ENCODE measurements around the gene STRN3. TPM values are rescaled to one million over a fixed set of nuclear protein-coding genes. Genes with fewer than 3 reads are reported as not detected.

Gene STRN3
- total RNA-seq, 4 donors from 2014 or later = 68.4 to 99.6 (median 77.2) TPM

DNA sequence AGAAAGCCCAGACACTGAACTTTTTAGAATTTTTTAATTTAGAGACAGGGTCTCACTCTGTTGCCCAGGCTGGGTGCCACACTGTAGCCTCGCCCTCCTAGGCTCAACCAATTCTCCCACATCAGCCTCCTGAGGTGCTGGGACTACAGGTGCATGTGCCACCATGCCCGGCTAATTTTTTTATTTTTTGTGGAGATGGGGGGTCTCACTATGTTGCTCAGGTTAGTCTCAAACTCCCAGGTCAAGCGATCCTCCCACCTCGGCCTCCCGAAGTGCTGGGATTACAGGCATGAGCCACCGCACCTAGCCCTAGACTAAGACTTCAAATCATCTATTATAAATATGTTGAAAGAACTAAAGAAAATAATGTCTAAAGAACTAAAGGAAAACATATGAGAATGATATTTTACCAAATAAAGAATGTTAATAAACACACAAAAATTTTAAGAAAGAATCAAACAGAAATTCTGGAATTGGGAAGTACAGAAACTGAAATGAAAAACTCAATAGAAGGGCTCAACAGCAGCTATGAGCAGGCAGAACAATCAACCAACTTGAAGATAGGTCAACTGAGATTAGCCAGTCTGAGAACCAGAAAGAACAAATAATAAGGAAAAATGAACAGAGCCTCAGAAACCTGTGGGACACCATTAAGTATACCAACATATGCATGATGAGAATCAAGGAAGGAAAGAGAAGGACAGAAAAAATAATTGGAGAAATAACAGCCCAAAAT, 27.0 kb downstream of the STRN3 start:
- H3K4me3 ChIP-seq = no peak overlapping the region
- 88 to 98% methylated on average over 1 to 6 of the region's 6 CpGs for WGBS, 2 donors (ENCODE audit: low coverage in 1 of 2)
- ATAC-seq = no peak
- no peak overlapping the region for H3K27ac ChIP-seq
- H3K4me1 ChIP-seq = peaks cover 7 to 58% (median 21%) of the 10 kb centered on the region in 3 donors
- peaks cover 0 to 16% of the 10 kb centered on the region in 2 donors for H3K36me3 ChIP-seq
- no peak for TF ChIP-seq POLR2A (IDR thresholded peaks at IDR 0.05)
- no peak for TF ChIP-seq POLR2AphosphoS5 (IDR thresholded peaks at IDR 0.05)
- no peak for TF ChIP-seq EP300 (IDR thresholded peaks at IDR 0.05)
- TF ChIP-seq, protein P1, sequence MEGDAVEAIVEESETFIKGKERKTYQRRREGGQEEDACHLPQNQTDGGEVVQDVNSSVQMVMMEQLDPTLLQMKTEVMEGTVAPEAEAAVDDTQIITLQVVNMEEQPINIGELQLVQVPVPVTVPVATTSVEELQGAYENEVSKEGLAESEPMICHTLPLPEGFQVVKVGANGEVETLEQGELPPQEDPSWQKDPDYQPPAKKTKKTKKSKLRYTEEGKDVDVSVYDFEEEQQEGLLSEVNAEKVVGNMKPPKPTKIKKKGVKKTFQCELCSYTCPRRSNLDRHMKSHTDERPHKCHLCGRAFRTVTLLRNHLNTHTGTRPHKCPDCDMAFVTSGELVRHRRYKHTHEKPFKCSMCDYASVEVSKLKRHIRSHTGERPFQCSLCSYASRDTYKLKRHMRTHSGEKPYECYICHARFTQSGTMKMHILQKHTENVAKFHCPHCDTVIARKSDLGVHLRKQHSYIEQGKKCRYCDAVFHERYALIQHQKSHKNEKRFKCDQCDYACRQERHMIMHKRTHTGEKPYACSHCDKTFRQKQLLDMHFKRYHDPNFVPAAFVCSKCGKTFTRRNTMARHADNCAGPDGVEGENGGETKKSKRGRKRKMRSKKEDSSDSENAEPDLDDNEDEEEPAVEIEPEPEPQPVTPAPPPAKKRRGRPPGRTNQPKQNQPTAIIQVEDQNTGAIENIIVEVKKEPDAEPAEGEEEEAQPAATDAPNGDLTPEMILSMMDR (IDR thresholded peaks at IDR 0.05) = no peak
- H3K27me3 ChIP-seq = no peaks in the 10 kb centered on the region
- H3K9me3 ChIP-seq = peaks cover 0 to 12% (median 0%) of the 10 kb centered on the region in 3 donors

DNA sequence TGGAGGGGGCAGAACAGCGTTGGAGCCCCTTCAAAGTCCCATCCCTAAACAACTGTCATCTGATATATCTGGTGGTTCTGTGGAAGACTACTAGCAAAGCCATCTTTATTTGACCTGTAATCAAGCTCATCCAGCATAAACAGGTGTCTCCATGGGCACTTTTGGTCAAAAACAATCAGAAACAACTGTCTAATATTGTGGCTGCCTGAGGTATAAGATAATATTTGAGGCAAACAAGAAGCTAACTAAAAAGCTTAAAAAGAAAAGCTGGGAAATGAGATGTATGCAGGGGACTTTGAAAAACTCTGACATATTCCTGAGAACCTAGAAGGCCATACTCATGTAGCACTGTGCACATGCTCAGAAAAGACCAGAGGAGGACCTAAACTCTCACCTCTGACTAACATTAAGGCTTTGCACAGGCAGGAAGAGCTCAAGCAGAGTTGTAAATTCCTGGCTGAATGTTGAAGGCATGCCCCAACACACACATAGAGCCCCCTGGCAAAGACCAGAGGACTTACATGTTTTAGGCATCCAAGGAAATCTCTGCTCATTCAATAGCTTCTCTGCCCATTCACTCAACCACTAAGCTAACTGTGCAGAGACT, 28.0 kb downstream of the STRN3 start:
- H3K27me3 ChIP-seq = no peaks in the 10 kb centered on the region
- 100% methylated on average over 1 of the region's 1 CpG for WGBS, 2 donors (ENCODE audit: low coverage in 1 of 2)

DNA sequence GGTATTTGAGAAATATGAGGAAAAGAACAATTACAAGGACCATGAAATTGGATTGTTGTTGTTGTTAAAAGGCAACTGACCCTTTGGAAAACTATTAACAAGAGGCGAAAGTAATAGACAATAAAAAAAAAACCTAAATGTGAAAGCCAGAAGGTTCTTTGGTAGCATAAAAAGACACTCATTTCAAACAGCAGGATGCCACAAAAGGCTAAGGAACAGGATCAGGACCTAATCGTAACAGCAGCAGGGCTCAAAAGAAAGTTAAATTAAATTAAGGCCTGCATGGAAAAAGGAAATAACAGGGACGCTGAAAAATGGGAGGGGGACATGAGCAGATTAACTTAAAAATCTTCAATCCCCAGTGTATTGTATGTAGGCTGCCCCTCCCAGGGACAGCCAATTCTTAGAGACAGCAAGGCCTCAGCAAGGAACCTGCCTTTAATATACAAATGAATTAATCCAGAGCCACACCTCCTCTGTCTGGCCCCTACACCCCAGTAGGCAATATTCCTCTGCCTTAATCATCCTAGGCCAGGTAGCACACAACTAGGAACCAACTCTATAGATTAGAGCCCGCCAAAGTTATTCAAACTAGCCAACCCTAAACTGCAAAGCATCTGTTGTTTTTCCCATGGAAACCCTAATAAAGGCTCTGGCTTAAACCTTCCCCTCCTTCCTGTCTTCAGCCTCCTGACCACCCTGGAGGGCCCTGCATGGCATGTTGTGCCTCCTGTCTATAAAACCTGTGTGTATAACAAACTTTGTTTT, 29.1 kb downstream of the STRN3 start:
- TF ChIP-seq POLR2A (IDR thresholded peaks at IDR 0.05) = no peak
- no peak for TF ChIP-seq EP300 (IDR thresholded peaks at IDR 0.05)
- no peak for TF ChIP-seq POLR2AphosphoS5 (IDR thresholded peaks at IDR 0.05)
- TF ChIP-seq, protein P1 (IDR thresholded peaks at IDR 0.05) = no peak
- 71 to 75% methylated on average over 3 to 4 of the region's 4 CpGs for WGBS, 2 donors (ENCODE audit: low coverage in 1 of 2)

More for the DNA sequence above, 28.0 kb downstream of the STRN3 start:
- no peak for ATAC-seq
- peaks cover 7 to 65% (median 21%) of the 10 kb centered on the region in 3 donors for H3K4me1 ChIP-seq
- H3K27ac ChIP-seq = no peak overlapping the region
- TF ChIP-seq POLR2AphosphoS5 (IDR thresholded peaks at IDR 0.05) (no peak), POLR2A (IDR thresholded peaks at IDR 0.05) (no peak), EP300 (IDR thresholded peaks at IDR 0.05) (no peak)
- TF ChIP-seq, protein P1 (IDR thresholded peaks at IDR 0.05) = no peak
- peaks cover 0 to 12% (median 0%) of the 10 kb centered on the region in 3 donors for H3K9me3 ChIP-seq
- H3K4me3 ChIP-seq = no peak overlapping the region
- H3K36me3 ChIP-seq = peaks cover 0 to 16% of the 10 kb centered on the region in 2 donors

DNA sequence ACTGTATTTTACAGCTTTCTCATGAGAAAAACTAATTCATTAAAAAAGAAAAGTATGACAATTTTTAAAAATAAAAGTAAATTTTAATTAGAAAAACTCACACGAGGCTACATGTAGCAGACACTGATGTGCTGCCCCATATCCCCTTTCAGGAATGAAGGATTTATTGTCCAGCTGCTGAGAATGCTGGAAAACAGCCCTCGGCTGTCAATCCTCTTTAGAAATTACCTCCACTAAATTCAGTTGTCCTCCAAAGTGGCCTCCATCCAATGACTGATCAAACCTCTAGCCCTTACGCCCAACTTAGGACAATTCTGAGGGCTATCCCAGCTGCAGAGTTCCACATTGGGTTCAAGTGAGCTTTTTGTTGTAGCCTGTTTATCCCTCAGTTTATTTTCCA, 30.5 kb downstream of the STRN3 start:
- Histone ChIP-seq H3K27me3 (no peaks in the 10 kb centered on the region), H3K4me1 (peaks cover 7 to 79% (median 19%) of the 10 kb centered on the region in 3 donors), H3K36me3 (peaks cover 0 to 10% of the 10 kb centered on the region in 2 donors), H3K9me3 (peaks cover 0 to 12% (median 0%) of the 10 kb centered on the region in 3 donors), H3K4me3 (no peak overlapping the region), H3K27ac (peak overlapping the region in 2 of 4 donors; percentile 7 to 12)
- TF ChIP-seq, protein P1 (IDR thresholded peaks at IDR 0.05) = no peak
- no peak for TF ChIP-seq POLR2AphosphoS5 (IDR thresholded peaks at IDR 0.05)
- no peak for TF ChIP-seq EP300 (IDR thresholded peaks at IDR 0.05)
- TF ChIP-seq POLR2A (IDR thresholded peaks at IDR 0.05) = no peak
- 31 to 66% methylated on average over 2 to 3 of the region's 3 CpGs for WGBS, 2 donors (ENCODE audit: low coverage in 1 of 2)
- no peak for ATAC-seq

More for the DNA sequence above, 29.1 kb downstream of the STRN3 start:
- peaks cover 0 to 10% of the 10 kb centered on the region in 2 donors for H3K36me3 ChIP-seq
- peaks cover 0 to 12% (median 0%) of the 10 kb centered on the region in 3 donors for H3K9me3 ChIP-seq
- no peaks in the 10 kb centered on the region for H3K27me3 ChIP-seq
- peaks cover 7 to 76% (median 21%) of the 10 kb centered on the region in 3 donors for H3K4me1 ChIP-seq
- ATAC-seq = no peak
- H3K27ac ChIP-seq = no peak overlapping the region
- no peak overlapping the region for H3K4me3 ChIP-seq

Measured in gastroesophageal sphincter (tissue), 4 donors.